Smooth muscle cell (in vitro differentiated cells): ENCODE data around the gene TRAPPC4. TPM values are rescaled to one million over a fixed set of nuclear protein-coding genes. Genes with fewer than 3 reads are reported as not detected.

Experiments
- DNase-seq: peaks from one replicate; lab custom pipeline; 2025; ENCODE audit not compliant: unreplicated experiment; lab: John Stamatoyannopoulos, UW
- H2AFZ ChIP-seq: fragments of 200-600 bp; sonication (generic); 2 replicates; pipeline ENCODE4 v1.6.0; 2016; ENCODE audit warnings: antibody characterized with exemption, low read depth, mild to moderate bottlenecking
- H3F3A ChIP-seq: fragments of 200-600 bp; sonication (generic); 2 replicates; pipeline ENCODE4 v1.6.0; 2017; ENCODE audit warnings: antibody characterized with exemption, low read depth
- H3K27ac ChIP-seq: fragments of 200-600 bp; sonication (generic); 2 replicates; pipeline ENCODE4 v1.5.1; 2016; ENCODE audit warnings: low read depth, mild to moderate bottlenecking
- H3K27me3 ChIP-seq: fragments of 200-600 bp; sonication (generic); 2 replicates; pipeline ENCODE4 v1.6.1; 2016; ENCODE audit warnings: low read depth, mild to moderate bottlenecking
- H3K36me3 ChIP-seq: fragments of 200-600 bp; sonication (generic); 2 replicates; pipeline ENCODE4 v1.5.1; 2016; ENCODE audit warnings: low read depth
- H3K4me1 ChIP-seq: fragments of 200-600 bp; sonication (generic); 2 replicates; pipeline ENCODE4 v1.5.1; 2016; ENCODE audit warnings: low read depth
- H3K4me2 ChIP-seq: fragments of 200-600 bp; sonication (generic); 2 replicates; pipeline ENCODE4 v1.6.0; 2016; ENCODE audit warnings: mild to moderate bottlenecking
- H3K4me3 ChIP-seq: fragments of 200-600 bp; sonication (generic); 2 replicates; pipeline ENCODE4 v1.5.1; 2016; ENCODE audit warnings: mild to moderate bottlenecking
- H3K79me2 ChIP-seq: fragments of 200-600 bp; sonication (generic); 2 replicates; pipeline ENCODE4 v1.6.0; 2016; ENCODE audit warnings: low read depth, mild to moderate bottlenecking
- H3K9ac ChIP-seq: fragments of 200-600 bp; sonication (generic); 2 replicates; pipeline ENCODE4 v1.6.0; 2016; ENCODE audit warnings: low read depth
- H3K9me3 ChIP-seq: fragments of 200-600 bp; sonication (generic); replicated peaks from 2 replicates; pipeline ENCODE4 v1.5.1; 2016; ENCODE audit warnings: low read depth
- H4K20me1 ChIP-seq: fragments of 200-600 bp; sonication (generic); 2 replicates; pipeline ENCODE4 v1.6.0; 2016; ENCODE audit warnings: low read depth
- CTCF ChIP-seq: fragments of 200-600 bp; sonication (generic); IDR thresholded peaks from 2 replicates; pipeline ENCODE4 v1.5.1; 2017; ENCODE audit warnings: borderline replicate concordance, mild to moderate bottlenecking, antibody characterized with exemption; ENCODE audit not compliant: insufficient read depth, poor library complexity, severe bottlenecking
- whole genome bisulfite sequencing: methylation state at CpG from one replicate; pipeline ENCODE4 v1.1.7; 2016; ENCODE audit warnings: low lambda C conversion rate; 5-methylcytosine and 5-hydroxymethylcytosine counted together
- microRNA-seq: library from miRNA; unstranded; fragments of <30 nt; microRNA quantifications from one replicate; pipeline ENCODE4, GENCODE V29; 2016; ENCODE audit warnings: borderline number of aligned reads
- polyA plus RNA-seq: library from polyadenylated mRNA; unstranded; fragments of >200 nt; fragmentation: Nextera tagmentation; extraction: Ambion mirVana; gene quantifications from 2 replicates; pipeline ENCODE4 v1.2.1, GENCODE V29; 2016
- small RNA-seq: library from RNA; depleted of rRNA; stranded (forward); fragments of <200 nt; gene quantifications from one replicate; pipeline ENCODE3, GENCODE V24; 2014
- total RNA-seq: library from RNA; depleted of rRNA; stranded (reverse); fragments of >200 nt; gene quantifications from 2 replicates; pipeline ENCODE4 v1.2.3, GENCODE V29; 2014

The TRAPPC4 gene
- total and polyA plus RNA-seq, 2 experiments from 2014 or later = 103 to 168 TPM

GRCh38 chr11:119062779-119063178 is 44.2 kb downstream of the TRAPPC4 start:
- Histone ChIP-seq H3K36me3 (no peaks in the 10 kb centered on the region), H2AFZ (no peak overlapping the region), H3K27me3 (no peaks in the 10 kb centered on the region), H3K4me3 (no peak overlapping the region), H3K27ac (no peak overlapping the region), H3K9ac (no peak overlapping the region), H3K9me3 (no peaks in the 10 kb centered on the region), H4K20me1 (no peaks in the 10 kb centered on the region), H3K4me1 (peaks cover 6% of the 10 kb centered on the region), H3K4me2 (no peak overlapping the region), H3F3A (no peaks in the 10 kb centered on the region), H3K79me2 (peaks cover 13% of the 10 kb centered on the region)
- 82% methylated on average over 5 of the region's 5 CpGs for WGBS
- TF ChIP-seq CTCF = no peak
- DNase-seq = no peak

- H3K4me3 ChIP-seq = no peak overlapping the region
- no peaks in the 10 kb centered on the region for H3K36me3 ChIP-seq
- no peaks in the 10 kb centered on the region for H3F3A ChIP-seq
- H3K9ac ChIP-seq = no peak overlapping the region
- no peak for DNase-seq
- H3K4me2 ChIP-seq = no peak overlapping the region
- peak; percentile 38 for TF ChIP-seq CTCF
- H4K20me1 ChIP-seq = no peaks in the 10 kb centered on the region
- no peaks in the 10 kb centered on the region for H3K4me1 ChIP-seq
- no peak overlapping the region for H3K27ac ChIP-seq
- no peaks in the 10 kb centered on the region for H3K9me3 ChIP-seq
- WGBS = 52% methylated on average over 4 of the region's 4 CpGs
- no peaks in the 10 kb centered on the region for H3K27me3 ChIP-seq
- peaks cover 21% of the 10 kb centered on the region for H3K79me2 ChIP-seq
- H2AFZ ChIP-seq = no peak overlapping the region
Observed at GRCh38 chr11:119065369-119065768, 46.8 kb downstream of the TRAPPC4 start.

- H3K4me1 ChIP-seq = no peaks in the 10 kb centered on the region
- H3K27ac ChIP-seq = peak within 1 kb of the TSS; percentile 68
- H3K27me3 ChIP-seq = no peaks in the 10 kb centered on the region
- H3K79me2 ChIP-seq = peaks cover 18% of the 10 kb centered on the region
- H2AFZ ChIP-seq = peak within 1 kb of the TSS; percentile 100
- H3K36me3 ChIP-seq = no peaks in the 10 kb centered on the region
- no peaks in the 10 kb centered on the region for H4K20me1 ChIP-seq
- H3K9ac ChIP-seq = peak within 1 kb of the TSS; percentile 88
- H3K4me3 ChIP-seq = peak within 1 kb of the TSS; percentile 72
- H3K4me2 ChIP-seq = peak within 1 kb of the TSS; percentile 85
- no peaks in the 10 kb centered on the region for H3F3A ChIP-seq
- DNase-seq = peak; percentile 87
- WGBS = 1% methylated on average over 49 of the region's 49 CpGs
- no peaks in the 10 kb centered on the region for H3K9me3 ChIP-seq
- TF ChIP-seq CTCF = no peak
Observed at GRCh38 chr11:119067371-119068222, 49.0 kb downstream of the TRAPPC4 start, which contains the start of gene VPS11. TSS of gene VPS11 (plus strand) at chr11:119067818. CDS start at chr11:119067824, 6 bp downstream.

Small RNA genes lying within 50 kb of the gene (microRNA-seq; reads per million reads assigned to microRNA genes)
- gene MIR3656 = not detected

Small RNA genes lying within 50 kb of the gene (small RNA-seq; reads per million reads assigned to genes)
- gene AP003392.2 (0.18 reads per million), gene RF00017 (not detected), gene RF00019 (not detected)

Other genes starting within 250 kb of the TRAPPC4 start
- 187 and 190 TPM in 2 replicates for gene DDX6, start 227.6 kb upstream of the TRAPPC4 start, total RNA-seq
- gene DDX6, start 227.6 kb upstream of the TRAPPC4 start, polyA plus RNA-seq = 15.3 and 17.9 TPM in 2 replicates
- gene CXCR5, start 134.9 kb upstream of the TRAPPC4 start, total RNA-seq = not detected in 2 replicates
- 1.6 TPM in 1 of 2 replicates, not detected in the other for gene CXCR5, start 134.9 kb upstream of the TRAPPC4 start, polyA plus RNA-seq
- 10.5 and 10.8 TPM in 2 replicates for gene BCL9L, start 92.8 kb upstream of the TRAPPC4 start, total RNA-seq
- gene BCL9L, start 92.8 kb upstream of the TRAPPC4 start, polyA plus RNA-seq = 11.4 and 19.0 TPM in 2 replicates
- not detected in 2 replicates for gene UPK2, start 62.5 kb upstream of the TRAPPC4 start, total RNA-seq
- 1.4 and 2.5 TPM in 2 replicates for gene UPK2, start 62.5 kb upstream of the TRAPPC4 start, polyA plus RNA-seq
- not detected in 2 replicates for gene FOXR1, start 47.0 kb upstream of the TRAPPC4 start, total RNA-seq
- gene FOXR1, start 47.0 kb upstream of the TRAPPC4 start, polyA plus RNA-seq = not detected in 2 replicates
- gene CENATAC, start 20.6 kb upstream of the TRAPPC4 start, total RNA-seq = 14.9 and 17.8 TPM in 2 replicates
- 5.3 and 20.9 TPM in 2 replicates for gene CENATAC, start 20.6 kb upstream of the TRAPPC4 start, polyA plus RNA-seq
- 1,510 and 1,616 TPM in 2 replicates for gene RPS25, start 423 bp upstream of the TRAPPC4 start, total RNA-seq
- gene RPS25, start 423 bp upstream of the TRAPPC4 start, polyA plus RNA-seq = 975 and 1,078 TPM in 2 replicates
- 17.5 and 22.3 TPM in 2 replicates for gene SLC37A4, start 12.1 kb downstream of the TRAPPC4 start, total RNA-seq
- gene SLC37A4, start 12.1 kb downstream of the TRAPPC4 start, polyA plus RNA-seq = 22.8 and 28.9 TPM in 2 replicates
- 98.1 and 122 TPM in 2 replicates for gene HYOU1, start 38.4 kb downstream of the TRAPPC4 start, total RNA-seq
- 79.8 and 90.4 TPM in 2 replicates for gene HYOU1, start 38.4 kb downstream of the TRAPPC4 start, polyA plus RNA-seq
- 32.3 and 33.8 TPM in 2 replicates for gene VPS11, start 49.1 kb downstream of the TRAPPC4 start, total RNA-seq
- gene VPS11, start 49.1 kb downstream of the TRAPPC4 start, polyA plus RNA-seq = 33.1 and 38.7 TPM in 2 replicates
- 13.9 and 33.7 TPM in 2 replicates for gene HMBS, start 66.1 kb downstream of the TRAPPC4 start, total RNA-seq
- gene HMBS, start 66.1 kb downstream of the TRAPPC4 start, polyA plus RNA-seq = 39.9 and 43.4 TPM in 2 replicates
- gene DPAGT1, start 83.1 kb downstream of the TRAPPC4 start, total RNA-seq = 26.2 and 40.5 TPM in 2 replicates
- 68.1 and 73.7 TPM in 2 replicates for gene DPAGT1, start 83.1 kb downstream of the TRAPPC4 start, polyA plus RNA-seq
- 4.8 and 10.6 TPM in 2 replicates for gene C2CD2L, start 88.6 kb downstream of the TRAPPC4 start, total RNA-seq
- gene C2CD2L, start 88.6 kb downstream of the TRAPPC4 start, polyA plus RNA-seq = 7.2 and 9.2 TPM in 2 replicates
- 17.3 and 18.6 TPM in 2 replicates for gene HINFP, start 102.8 kb downstream of the TRAPPC4 start, total RNA-seq
- gene HINFP, start 102.8 kb downstream of the TRAPPC4 start, polyA plus RNA-seq = 11.2 and 15.6 TPM in 2 replicates
- 0.76 and 0.85 TPM in 2 replicates for gene ABCG4, start 130.3 kb downstream of the TRAPPC4 start, total RNA-seq
- 2.0 and 2.1 TPM in 2 replicates for gene ABCG4, start 130.3 kb downstream of the TRAPPC4 start, polyA plus RNA-seq
- 10.6 and 13.0 TPM in 2 replicates for gene NLRX1, start 150.0 kb downstream of the TRAPPC4 start, total RNA-seq
- 16.8 and 18.7 TPM in 2 replicates for gene NLRX1, start 150.0 kb downstream of the TRAPPC4 start, polyA plus RNA-seq
- gene NHERF4, start 166.7 kb downstream of the TRAPPC4 start, total RNA-seq = not detected in 2 replicates
- gene NHERF4, start 166.7 kb downstream of the TRAPPC4 start, polyA plus RNA-seq = 0.34 and 0.39 TPM in 2 replicates
- gene CBL, start 187.6 kb downstream of the TRAPPC4 start, total RNA-seq = 17.6 and 18.9 TPM in 2 replicates
- 5.0 and 5.7 TPM in 2 replicates for gene CBL, start 187.6 kb downstream of the TRAPPC4 start, polyA plus RNA-seq